A172 (cell line): ENCODE data around the gene FOLH1. TPM values are rescaled to one million over a fixed set of nuclear protein-coding genes. Genes with fewer than 3 reads are reported as not detected.
"Not testable (repeated sequence)": the region's sequence is repeated elsewhere in the genome, so short reads cannot be mapped to it uniquely, and the experiment has no call there.

Experiments used
- DNase-seq: peaks from one replicate; pipeline ENCODE4 v3.0.0-alpha.2; 2015; ENCODE audit warnings: low spot score
- total RNA-seq: library from RNA; depleted of rRNA; stranded (reverse); fragments of >200 nt; shearing (Covaris generic); gene quantifications from 2 replicates; pipeline ENCODE4 v1.2.3, GENCODE V29; 2014; rRNA removed

Gene FOLH1
- total RNA-seq, 1 experiment from 2014 or later, result not detected

DNA sequence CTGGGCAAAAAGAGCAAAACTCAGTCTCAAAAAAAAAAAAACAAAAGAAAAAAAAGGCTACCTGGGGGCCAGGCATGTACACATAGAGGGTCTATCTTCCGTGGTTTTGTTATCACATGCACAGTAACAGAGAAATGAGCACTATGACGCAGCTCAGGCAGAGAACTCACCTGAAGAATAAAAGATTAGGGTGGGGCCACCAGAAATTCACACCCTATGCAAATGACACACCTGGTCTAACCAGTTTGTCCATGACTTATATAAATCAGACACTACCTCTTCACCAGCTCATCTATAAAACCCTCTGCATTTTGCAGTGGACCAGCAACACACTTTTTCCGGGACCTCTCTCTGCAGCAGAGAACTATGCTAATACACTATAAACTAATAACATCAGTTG is 30.5 kb downstream of the FOLH1 start:
- DNase-seq, result not testable (repeated sequence)

DNA sequence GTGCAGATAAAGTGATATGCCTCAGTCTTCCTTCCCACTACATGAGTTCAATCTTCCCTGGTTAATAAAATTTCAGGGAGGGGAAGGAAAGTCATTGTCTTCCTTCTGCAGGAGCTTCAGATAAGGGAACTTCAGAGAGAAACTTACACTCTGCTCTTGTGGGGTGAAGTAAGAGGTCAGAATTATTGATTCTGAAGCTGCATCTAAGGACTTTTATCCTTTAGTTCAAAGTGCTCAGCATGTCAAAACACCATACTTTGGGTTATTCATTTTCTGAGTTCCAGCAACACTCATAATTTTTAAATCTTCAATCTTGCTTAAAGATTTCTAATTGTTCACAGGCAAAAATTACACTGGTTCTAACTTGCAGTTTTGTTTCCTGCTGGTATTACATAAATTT is 33.0 kb downstream of the FOLH1 start:
- DNase-seq, result not testable (repeated sequence)

DNA sequence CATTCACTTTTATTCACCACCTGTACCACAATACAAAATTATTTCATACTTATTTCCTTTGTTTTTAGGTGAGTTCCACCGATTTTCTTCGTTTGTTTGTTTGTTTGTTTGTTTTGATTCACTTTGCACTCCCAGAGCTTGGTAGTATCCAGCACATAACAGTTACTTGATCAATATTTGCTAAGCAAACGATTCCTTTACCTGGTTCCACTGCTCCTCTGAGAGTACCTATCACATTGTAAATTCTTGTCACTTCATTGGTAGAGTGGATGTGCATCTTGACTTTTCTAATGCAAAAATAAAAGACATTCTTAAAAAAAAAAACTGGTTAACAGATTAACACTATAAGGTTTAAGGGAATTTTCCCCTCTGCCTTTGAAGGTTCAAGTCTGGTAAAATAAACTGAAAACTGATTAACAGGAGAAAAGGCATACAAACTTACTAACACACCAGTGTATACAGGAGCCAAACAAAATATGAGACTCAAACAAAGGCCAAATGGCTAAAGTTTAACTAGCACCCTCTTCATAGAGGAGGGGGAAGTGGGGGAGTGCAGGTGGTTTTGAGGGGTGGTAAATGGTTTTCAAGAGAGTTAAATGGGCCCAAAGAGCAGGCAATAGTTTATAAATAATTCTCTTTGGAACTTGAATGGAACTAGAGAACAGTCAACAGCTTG is 33.6 kb downstream of the FOLH1 start:
- DNase-seq, result not testable (repeated sequence)

DNA sequence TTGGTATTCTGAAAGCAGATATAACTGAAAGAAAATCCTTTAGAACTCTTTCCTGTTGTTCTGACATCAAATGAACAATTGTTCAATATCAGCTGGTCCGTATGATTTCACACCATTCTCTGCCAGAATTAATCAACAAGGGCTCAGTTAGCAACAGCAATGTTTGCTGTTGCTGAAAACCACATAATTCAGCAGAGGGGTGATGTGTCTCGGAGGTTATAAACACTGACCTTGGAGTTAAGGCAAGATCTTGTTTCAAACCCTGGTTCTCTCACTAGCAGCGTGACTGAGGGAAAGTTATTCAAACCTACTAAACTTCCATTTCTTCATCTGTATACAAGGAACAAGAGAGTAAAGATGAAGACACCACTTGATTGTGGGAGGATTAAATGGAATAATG is 36.8 kb downstream of the FOLH1 start:
- DNase-seq, result not testable (repeated sequence)

DNA sequence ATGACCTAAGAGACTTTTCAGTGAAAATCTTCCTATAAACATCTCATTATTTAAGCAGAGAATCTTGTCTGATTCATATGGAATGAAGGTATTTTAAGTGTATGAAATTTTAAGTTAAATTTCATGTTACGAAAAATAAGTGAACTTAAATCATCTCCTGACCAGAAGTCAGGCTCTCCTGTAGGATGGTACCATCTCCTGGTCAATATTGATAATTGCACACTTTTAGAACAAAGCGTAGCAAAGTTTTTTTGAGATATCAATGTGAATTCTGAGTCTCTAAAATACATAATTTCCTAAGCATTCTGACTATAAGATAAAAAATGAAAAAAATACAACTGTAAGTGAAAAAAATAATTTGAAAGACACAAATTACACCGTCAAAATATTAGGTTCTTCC is 38.8 kb downstream of the FOLH1 start:
- not testable (repeated sequence) for DNase-seq

DNA sequence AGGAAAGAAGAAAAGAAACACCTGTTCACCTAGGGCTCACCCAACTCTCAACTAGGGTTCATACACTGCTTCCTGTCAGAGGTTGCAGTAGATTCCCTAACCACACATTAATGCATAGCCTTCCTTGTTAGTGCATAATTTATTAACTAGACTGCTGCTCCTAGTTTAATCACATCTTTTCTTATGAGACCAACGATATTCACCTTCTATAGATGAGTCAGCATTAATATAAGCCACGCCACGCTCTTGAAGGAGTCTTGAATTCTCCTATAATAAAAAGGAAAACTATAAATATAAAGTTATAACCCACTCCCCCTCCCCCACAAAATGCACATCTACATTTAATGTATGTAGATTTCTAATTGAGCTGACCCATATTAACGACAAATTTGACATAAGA is 39.4 kb downstream of the FOLH1 start:
- DNase-seq, result not testable (repeated sequence)

DNA sequence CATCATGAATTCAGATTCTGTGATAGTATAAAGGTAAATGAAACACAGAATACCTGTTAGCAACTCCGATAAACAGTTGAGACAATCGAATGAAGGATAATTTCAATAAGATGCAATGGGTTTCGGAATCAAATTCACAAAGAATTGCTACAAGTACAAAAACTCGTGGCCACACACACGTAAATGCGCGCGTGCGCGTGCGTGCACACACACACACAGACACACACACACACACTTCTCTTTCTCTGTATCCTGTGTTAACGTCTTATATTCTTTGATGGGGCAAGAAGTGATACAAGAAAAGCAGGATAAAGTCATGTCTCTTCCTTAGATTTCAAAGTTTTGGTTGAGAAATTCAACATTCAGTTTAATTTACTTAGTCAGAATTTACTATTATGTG is 57.2 kb downstream of the FOLH1 start:
- no peak for DNase-seq

DNA sequence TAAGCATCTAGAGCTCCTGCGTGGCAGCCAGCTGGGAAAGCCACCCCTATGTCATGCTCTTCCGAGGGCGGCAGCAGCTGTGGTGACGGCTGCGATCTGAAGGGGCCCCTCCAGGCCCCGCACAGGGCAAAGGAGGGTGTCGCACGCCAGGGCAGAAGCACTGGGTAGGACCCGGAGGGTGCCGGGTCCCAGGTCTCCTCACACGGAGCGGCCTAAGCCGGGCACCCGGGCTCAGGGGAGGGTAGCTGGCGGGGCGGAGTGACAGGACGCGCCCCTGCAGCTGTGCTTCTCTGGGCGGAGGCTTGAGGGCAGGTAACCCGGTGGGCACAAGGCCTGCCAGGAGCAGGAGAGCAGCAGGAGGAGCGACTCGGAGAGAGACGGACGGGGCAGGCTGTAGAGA is 106.0 kb downstream of the FOLH1 start:
- DNase-seq, result not testable (repeated sequence)

Other genes starting within 250 kb of the FOLH1 start
- not detected in 2 replicates for gene TRIM51G, start 224.7 kb downstream of the FOLH1 start, total RNA-seq
- not detected in 2 replicates for gene TRIM49B, start 179.8 kb downstream of the FOLH1 start, total RNA-seq
- gene TRIM64C, start 149.5 kb downstream of the FOLH1 start, total RNA-seq, result not detected in 2 replicates